Measurements from ENCODE around the gene SPATA19.
"Not testable (repeated sequence)": the region's sequence is repeated elsewhere in the genome, so short reads cannot be mapped to it uniquely, and the experiment has no call there.

The SPATA19 gene, protein sequence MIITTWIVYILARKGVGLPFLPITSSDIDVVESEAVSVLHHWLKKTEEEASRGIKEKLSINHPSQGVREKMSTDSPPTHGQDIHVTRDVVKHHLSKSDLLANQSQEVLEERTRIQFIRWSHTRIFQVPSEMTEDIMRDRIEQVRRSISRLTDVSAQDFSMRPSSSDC

DNA sequence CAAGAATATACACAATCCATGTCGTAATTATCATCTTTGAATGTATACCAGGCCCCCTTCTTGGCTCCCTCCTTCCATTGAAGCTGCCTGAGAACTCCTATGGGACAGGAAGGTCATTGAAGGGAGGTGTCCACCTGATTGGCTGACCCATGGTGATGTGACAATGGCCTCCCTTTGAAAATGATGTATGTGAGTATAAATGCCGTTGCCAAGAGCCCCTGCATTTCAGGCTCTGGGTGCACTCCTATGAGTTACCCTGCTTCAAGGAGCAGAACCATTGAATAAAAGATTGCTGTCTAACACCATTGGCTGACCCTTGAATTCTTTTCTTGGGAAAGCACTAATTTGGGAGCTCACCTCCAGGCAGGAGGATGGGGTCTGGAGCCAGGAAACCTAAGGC, at the start of gene SPATA19:
TSS of gene SPATA19 (minus strand) at position 101 of the 400 bp plus-strand sequence. CDS start at position 34, 67 bp downstream.
- no peak for DNase-seq (ENCODE audit: low read depth, low spot score)

DNA sequence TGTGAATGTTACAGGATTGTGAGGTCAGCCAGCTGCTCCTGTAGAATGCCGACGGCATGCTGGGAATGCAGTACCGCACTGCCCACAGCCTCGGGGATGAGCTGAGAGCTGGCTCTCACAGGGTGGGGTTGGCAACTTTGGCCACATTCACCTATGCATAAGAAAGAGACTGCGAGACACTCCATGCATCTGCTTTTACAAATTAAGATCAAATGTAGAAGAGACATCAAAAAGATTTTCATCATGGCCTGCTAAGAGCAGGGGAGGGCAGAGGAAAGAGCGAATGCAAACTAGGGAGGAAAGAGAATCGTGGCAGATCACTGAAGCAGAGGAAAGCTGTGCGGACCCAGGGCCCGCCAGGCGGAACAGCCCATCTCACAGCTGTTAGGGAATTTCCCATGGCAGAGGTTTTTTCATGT, 49.8 kb upstream of the SPATA19 start:
- DNase-seq (ENCODE audit: low read depth, low spot score) = no peak

DNA sequence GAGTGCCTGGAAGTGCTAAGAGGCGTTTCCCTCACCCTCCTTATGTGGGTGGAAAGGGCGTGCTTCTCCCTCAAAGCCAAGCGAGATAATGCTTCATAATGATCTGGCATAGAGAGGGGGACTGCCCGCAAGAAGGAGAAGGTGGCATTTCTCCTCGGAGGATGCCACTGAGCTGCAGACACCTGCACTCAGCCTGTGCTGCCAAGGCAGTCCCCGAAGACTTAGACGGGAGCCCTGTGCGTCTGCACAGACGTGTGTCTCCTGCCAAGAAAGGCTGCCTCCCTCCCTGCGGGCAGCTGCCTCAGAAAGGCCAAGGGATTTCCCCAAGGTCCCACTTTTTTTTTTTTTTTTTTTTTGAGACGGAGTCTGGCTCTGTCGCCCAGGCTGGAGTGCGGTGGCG, 48.1 kb upstream of the SPATA19 start:
- no peak for DNase-seq (ENCODE audit: low read depth, low spot score)

DNA sequence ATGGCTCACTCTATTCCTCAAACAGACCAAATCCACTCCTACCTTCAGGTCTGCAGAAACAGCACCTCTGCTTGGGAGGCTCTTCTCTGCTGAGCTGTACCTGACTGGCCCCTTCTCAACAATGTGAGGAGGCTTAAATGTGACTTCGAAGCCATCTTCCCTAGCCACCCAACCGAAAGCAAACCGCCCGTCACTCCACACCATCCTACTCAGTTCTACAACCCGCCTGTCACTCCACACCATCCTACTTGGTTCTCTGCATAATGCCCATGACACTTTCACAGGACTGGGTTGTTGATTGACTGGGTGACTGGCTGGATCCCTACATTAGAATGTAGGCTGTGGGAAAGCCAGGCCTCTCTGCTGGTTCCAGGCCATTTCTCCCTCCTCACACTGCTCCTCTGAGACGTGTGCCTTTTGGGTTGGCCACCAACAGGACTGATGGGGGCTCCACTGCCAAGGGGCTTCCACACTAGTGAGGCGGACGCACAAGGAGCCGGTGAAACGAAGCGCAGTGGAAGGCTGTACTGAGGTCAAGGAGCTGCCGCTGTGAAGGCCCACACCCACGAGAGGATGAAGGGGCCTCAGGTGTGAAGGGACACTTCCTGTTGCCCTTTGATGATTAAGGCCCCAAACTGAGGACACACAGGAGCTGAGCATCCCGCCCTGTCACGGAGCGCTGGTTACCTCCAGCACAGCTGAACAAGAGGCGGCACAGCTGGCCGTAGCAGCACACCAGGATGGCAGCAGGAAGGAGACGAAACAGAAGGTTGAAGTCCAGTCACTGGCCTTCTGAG, 47.5 kb upstream of the SPATA19 start:
- DNase-seq (ENCODE audit: low read depth, low spot score) = no peak

DNA sequence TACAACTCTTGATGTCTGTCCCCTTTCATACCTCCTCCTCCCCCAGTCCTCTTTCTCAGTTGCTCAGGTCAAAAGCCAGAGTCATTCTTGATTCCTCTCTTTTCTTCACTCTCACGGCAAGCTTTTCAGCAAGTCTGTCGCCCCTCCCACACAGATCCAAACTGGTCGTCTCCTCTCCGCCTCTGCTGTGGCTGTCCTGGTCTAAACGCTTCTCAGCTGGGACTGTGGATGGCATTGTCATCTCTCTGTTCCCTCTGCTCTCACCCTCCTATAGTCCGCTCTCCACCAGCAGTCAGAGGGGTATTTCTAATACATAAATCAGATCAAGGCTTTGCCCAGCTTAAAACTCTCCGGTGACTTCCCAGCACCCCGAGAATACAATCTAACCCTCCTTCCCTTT, 46.8 kb upstream of the SPATA19 start:
- DNase-seq (ENCODE audit: low read depth, low spot score) = no peak

DNA sequence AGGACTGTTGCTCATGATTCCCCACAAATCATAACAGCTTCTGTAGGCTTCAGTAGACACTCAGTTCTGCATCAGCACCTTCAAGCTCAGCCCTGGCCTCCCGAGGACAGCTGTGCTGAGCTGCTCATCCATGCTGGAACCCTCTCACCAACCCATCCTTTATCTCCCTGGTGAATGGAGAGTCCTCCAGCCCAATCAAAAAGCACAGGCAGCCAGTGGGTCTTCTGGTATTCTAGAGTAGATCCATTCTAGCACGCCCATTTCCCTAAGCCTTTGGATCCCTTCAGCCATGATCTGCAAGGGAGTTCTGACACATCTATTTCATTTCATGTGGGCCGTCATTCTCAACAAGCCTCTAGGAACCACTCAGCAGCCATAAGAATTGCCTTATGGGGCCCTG, 44.6 kb upstream of the SPATA19 start:
- no peak for DNase-seq (ENCODE audit: low read depth, low spot score)

DNA sequence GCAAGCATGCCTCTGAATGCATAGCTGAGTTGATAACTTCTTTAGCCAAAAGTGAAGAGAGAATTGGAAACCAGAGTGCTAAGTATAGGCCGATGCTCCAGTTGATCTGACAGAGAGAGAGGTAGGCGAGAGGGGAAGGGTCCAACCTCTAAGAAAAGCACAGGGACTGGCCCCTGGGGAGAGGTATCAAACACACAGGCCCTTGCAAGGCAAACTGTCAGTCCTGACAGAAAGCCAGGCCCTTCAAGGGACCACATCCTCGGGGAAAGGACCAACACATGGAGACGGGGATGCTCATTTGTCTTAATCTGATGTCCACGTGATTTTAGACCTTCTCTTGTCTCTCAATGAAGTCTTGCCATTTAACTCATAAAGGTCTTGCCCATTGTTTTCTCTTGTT, 43.9 kb upstream of the SPATA19 start:
- DNase-seq (ENCODE audit: low read depth, low spot score) = no peak

DNA sequence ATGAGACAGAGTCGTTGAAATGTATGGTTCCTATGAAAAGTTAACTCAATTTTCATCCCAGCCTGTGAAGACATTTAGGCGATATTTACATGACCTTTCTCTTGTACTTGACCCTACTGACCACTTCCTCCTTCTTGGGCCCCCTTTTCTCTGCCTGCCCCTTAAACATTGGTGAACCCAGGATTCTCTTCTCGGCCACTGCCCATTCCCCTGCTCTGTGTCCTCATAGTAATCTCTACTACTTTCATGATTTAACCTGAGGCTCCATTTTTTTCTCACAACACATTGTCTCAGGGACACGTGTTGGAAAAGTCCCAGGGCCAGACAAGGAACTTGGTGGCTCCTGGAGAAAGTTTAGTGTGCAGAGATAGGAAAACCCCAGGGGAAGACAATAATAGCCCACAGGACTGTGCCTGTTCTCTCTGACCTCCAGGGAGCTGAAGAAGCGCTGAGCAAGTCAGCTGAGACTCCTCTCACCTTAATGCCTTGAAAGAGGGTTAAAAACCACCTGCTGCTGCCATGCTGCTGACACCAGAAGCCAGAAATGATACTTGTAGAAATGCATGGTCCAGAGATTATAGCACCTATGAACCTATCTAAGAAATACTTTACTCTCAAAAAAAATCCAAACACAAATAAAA, 42.5 kb upstream of the SPATA19 start:
- no peak for DNase-seq (ENCODE audit: low read depth, low spot score)

DNA sequence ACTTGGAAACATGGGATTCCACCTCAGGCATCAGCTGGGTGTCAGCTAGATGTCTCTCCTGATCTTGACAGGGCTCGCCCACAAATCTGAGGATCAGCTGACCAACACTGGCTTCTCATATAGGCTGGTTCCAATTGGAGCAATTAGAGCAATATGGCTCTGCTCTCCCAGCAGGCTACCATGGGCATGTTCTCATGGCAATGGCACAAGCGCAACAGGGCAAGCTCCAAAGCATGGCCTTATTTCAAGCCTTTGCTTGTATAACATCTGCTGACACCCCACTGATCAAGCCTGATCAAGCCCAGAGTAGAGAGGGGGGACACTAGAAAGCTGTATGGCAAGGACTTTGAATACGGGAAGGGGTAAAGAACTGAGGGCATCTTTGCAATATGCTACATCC, 40.7 kb upstream of the SPATA19 start:
- no peak for DNase-seq (ENCODE audit: low read depth, low spot score)

DNA sequence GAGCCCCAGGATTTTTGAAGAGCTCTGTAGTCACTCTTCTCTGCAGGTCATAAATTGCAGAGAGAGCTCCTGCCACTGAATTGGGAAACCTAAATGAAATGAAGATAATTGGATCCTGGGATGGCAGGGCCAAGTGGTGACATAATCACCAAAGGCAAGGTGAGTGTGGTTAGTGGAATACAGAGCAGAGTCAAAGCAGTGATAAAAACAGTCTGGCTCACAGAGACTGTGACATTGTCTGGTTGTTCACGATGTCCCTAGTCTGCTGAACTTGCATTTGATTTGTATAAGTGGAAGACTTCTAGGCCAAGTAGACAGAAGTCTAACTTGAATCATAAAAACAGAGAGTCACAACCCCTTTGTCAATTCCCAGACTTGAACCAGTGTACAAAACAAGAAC, 26.8 kb upstream of the SPATA19 start:
- DNase-seq (ENCODE audit: low read depth, low spot score) = no peak

DNA sequence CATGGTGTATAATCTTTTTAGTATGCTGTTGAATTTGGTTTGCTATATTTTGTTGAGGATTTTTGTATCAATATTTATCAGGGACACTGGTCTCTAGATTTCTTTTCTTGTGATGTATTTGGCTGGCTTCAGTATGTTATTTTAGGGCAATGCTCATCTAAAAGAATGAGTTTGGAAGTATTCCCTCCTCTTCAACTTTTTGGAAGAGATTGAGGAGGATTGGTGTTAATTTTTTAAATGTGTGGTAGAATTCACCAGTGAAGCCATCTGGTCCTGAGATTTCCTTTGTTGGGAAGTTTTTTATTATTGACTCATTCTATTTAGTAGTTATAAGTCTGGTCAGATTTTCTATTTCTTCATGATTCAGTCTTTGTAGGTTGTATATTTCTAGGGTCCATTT, 22.1 kb upstream of the SPATA19 start:
- no peak for DNase-seq (ENCODE audit: low read depth, low spot score)

DNA sequence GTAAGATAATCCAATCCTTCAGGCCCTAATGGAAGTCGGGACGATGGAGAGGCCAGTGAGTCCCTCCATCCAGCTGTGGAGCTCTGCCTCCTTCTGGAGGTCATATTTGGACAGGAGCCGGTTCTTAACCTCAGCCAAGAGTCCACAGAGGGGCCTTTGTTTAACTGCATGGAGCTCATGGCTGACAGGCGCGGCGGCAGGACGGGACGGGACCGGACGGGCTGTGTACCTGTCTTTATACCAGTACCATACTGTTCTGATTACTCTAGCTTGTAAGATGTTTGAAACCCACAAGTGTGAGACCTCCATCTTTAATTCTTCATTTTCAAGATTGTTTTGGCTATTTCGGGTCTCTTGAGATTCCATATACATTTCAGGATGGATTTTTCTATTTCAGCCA, 20.2 kb upstream of the SPATA19 start:
- DNase-seq (ENCODE audit: low read depth, low spot score) = no peak

DNA sequence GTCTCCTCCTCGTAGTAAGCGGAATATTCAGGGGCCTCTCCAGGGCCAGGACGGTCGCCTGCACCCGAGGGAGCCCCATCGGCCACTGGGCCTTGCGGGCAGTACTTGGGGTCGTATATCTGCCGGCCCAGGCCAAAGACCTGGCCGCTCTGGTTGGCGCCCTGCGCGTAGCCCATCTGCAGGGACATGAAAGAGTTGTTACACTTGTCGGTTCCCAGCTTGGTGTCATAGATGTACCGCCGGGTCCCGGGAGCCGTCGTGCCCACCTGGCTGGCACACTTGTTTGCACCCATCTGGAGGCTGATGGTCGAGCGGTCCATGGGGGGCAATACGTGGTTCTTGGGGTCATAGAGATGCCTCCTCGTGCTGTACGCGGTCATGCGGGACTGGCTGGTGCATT, 19.4 kb upstream of the SPATA19 start:
- no peak for DNase-seq (ENCODE audit: low read depth, low spot score)

DNA sequence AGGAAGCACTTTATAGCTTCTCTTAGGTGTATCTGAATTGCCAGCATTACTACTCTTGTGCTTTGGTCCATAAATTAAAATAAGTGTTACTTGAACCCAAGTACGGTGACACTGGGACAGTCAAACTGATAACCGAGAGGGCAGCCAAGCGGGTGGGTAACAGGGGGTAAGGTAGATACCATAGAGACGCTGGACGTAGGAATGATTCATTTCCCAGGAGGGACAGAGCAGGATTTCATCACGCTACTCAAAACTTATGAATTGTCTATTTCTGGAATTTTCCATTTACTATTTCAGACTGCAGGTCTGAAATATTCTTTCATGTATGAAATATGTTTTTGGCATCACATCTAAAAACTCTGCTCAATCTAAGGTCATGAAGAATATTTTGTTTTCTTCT, 14.8 kb upstream of the SPATA19 start:
- no peak for DNase-seq (ENCODE audit: low read depth, low spot score)

DNA sequence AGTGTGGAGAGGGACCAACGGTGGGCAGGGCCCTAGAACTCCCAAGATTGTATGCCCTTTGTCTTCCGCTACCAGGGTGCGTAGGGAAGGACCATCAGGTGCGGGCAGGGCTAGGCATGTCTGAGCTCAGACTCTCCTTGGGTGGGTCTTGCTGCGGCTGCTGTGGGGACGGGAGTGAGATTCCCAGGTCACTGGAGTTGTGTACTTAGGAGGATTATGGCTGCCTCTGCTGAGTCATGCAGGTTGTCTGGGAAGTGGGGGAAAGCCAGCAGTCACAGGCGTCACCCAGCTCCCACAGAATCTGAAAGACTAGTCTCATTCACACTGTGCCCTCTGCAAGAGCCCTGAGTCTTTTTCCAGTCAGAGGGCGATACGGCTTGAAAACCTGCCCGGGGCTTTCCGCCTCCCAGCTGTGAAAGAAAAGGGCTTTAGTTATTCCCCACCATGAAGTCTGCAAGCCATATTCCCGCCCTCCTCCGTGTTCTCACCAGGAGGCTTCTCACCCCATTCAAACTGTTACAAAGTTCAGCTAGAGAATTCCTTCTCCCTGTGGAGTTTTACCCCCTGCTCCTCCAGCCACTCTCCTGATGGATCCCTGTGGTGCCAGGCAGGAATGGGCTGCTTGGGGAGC, 9.1 kb upstream of the SPATA19 start:
- not testable (repeated sequence) for DNase-seq (ENCODE audit: low read depth, low spot score)

DNA sequence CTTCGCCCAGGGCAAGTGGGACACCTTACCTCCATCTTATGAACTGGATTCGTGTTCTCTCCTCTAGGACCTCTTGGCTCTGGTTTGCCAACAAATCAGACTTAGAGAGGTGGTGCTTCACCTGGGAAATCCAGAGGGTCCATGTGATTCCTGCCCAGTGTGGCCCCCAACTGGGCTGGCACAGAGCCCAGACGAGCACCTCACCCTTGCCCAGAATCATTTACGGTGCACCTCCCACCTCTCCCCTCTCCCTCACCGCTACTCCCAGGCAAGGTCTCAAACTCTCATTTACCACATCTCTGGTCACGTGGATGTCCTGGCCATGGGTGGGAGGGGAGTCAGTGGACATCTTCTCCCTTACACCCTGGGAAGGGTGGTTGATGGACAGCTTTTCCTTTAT, 1.1 kb downstream of the SPATA19 start:
- DNase-seq (ENCODE audit: low read depth, low spot score) = no peak

DNA sequence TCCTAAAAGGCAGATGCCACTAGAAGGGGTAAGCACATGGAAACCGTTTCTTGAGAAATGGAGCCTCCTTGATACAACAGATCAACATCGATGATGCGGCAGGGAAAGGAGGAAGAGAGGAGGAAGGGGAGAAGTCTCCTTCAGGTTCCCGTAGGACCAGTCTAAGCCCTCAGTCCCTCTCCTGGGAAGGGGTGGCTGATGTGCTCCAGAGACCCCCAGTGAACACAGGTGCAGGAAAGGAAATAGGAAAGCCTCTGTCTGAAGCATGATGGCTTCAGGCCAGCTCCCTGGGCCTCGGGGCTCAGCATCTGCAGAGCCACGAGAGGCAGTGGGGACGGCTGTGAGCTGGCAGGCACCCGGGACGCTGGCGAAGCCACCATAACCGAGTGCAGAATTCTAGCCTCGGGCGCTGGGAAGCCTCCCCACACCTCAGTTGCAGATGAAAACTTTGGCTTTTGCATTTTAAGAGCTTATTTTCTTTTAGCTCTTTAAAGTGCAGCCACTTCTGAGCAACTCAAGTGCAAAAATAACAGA, 1.8 kb downstream of the SPATA19 start:
- DNase-seq (ENCODE audit: low read depth, low spot score) = no peak

DNA sequence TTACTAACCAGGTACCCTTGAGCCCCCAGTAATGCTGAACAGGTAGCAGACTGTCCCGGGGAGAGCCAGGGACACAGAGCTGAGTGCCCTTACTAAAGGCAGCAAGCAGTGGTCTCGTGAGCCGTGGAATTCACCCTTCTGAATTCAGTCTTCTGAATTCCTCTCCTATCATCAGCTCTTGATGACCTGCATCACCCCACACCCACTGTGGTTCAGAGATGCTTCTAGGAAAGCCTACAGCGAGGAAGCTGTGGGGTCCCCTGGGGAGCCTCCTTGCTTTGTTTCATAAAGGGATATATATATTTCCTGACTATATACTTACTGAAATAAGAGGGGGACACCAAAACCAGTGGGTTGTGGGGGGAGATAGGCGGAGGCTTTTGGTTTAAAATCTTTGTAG, 2.6 kb downstream of the SPATA19 start:
- no peak for DNase-seq (ENCODE audit: low read depth, low spot score)

DNA sequence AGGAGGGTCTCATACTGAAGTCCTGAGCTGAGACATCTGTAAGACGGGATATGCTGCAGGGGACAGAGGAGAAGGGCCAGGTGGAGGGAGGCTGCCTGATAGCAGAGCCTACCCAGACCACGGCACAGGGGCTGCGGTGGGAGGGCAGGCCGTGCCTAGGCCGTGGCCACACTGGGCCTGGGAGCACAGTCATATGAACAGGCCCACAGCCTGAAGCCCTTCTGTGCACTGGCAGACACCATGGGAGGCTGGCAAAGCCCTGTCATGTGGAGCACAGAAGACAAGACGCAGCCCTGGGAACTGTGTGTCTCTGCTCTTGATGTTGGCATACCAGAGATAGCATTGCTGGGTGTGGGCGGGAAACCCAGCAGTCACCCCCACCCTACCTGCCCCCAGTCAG, 3.3 kb downstream of the SPATA19 start:
- DNase-seq (ENCODE audit: low read depth, low spot score) = no peak

DNA sequence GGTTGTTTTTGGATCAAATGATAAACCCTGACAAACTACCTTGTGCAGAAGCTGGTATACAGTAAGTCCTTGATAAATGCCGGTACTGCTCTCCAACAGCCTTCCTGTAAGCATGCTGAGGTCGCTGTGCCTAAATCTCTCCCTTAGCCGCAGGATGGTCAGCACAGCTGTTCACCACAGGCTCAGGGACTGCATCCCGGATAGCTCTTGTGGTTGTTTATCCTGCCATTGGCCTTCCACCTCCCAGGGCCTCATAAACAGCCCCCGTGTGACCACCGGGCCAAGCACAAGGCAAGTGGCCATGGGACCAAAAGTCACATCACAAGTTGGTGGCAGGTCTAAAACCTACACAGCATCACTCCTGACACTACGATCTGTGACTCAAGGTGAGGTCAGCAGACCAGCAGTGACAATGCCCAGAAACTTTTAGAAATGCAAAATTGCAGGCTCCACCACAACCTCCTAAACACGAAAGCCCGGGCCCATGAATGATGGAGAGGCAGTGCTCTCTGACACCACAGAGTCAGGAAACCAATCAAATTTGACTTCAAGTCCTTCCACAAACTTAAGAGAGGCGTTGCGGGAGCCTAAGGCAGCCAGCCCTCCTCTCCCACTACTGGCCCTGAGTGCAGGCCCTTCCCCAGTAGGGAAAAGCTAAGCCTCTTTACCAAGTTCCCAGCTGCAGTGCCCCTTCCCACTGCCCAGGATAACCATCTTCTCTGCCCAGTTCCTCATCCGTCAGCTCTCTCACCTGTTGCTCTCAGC, 3.9 kb downstream of the SPATA19 start:
- DNase-seq (ENCODE audit: low read depth, low spot score) = no peak

DNA sequence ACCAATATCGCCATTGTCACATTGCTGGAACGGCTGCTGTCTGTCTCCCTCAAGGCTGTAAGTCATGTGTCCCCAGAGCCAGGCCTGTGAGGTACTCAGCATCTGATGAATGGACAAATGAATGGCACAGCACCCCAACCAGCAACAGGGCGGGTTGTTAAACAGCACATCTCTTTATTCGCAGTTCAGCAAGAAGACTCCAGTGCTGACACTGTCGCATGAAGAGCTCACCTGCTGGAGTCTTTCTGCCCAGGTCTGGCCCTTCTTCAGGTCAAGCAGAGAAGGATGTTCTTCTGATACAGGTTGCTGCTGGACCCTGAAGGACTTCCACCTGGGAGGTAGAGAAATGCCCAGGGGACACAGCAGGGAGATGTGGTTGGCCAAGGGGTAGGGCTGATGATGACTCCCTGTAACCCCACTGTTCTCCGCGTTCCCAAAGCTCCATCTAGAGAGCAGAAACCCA, 4.8 kb downstream of the SPATA19 start:
- no peak for DNase-seq (ENCODE audit: low read depth, low spot score)
